ENCODE measurements around the gene RAB11FIP4.

DNA sequence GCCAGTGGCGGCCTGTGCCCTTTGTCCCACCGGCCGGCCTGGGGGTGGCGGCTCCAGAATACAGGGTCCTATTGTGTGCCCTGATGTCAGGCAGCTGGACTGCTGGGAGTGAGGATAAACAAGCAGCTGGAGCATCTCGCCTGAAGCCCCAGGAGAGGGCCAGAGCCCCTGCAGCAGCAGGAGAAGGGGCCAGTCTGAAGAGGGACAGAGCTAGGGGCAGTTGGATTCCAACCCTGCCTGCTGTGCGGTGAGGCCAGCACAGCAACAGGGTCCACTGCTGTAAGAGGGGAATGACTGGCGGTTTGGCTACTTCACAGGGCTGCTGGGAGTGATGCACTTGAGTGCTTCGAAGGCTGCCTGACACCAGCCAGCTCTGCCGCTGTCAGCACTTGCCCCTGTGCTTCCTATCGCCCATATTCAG is 25.0 kb downstream of the RAB11FIP4 start:
- no peak for TF ChIP-seq POLR2AphosphoS5 (IDR thresholded peaks at IDR 0.05)
- TF ChIP-seq, protein P1, sequence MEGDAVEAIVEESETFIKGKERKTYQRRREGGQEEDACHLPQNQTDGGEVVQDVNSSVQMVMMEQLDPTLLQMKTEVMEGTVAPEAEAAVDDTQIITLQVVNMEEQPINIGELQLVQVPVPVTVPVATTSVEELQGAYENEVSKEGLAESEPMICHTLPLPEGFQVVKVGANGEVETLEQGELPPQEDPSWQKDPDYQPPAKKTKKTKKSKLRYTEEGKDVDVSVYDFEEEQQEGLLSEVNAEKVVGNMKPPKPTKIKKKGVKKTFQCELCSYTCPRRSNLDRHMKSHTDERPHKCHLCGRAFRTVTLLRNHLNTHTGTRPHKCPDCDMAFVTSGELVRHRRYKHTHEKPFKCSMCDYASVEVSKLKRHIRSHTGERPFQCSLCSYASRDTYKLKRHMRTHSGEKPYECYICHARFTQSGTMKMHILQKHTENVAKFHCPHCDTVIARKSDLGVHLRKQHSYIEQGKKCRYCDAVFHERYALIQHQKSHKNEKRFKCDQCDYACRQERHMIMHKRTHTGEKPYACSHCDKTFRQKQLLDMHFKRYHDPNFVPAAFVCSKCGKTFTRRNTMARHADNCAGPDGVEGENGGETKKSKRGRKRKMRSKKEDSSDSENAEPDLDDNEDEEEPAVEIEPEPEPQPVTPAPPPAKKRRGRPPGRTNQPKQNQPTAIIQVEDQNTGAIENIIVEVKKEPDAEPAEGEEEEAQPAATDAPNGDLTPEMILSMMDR (IDR thresholded peaks at IDR 0.05) = no peak

All from breast epithelium (tissue), 3 donors.